ENCODE results near the gene CTNNAL1.
"Not testable (repeated sequence)": the region's sequence is repeated elsewhere in the genome, so short reads cannot be mapped to it uniquely, and the experiment has no call there.

CTNNAL1 gene

DNA sequence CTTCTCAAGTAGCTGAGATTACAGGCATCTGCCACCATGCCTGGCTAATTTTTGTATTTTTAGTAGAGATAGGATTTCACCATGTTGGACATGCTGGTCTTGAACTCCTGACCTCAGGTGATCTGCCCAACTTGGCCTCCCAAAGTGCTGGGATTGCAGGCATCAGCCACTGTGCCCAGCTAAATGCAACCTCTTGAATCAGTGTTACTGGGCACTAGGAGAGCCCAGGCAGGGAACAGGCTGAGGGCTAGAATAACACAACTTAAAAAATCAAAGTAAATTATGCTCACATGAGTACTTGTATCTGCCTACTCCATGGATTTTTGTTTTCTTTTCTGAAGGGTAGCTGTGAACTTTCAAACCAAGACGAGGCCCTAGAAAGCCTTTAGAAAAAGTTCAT lies 92.9 kb downstream of the CTNNAL1 start:
- DNase-seq, result not testable (repeated sequence)

DNA sequence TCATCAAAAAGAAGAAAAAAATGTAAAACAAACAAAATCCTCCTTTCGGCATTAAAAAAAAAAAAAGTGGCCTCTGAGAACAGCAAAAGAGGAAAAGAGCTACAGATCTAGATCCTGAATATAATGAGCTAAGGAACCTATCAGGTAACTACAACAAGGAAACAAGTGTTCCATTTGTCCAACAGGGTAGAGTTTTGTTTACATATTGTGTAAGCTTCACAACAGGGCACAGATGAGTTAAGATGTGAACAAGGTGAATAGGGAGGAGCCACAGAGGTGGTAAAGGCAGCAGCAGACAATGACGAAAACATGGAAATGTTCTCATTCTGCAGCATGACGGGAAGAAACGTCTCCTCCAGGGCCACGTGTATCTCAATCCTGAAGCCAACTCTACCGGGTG lies 93.8 kb downstream of the CTNNAL1 start:
- DNase-seq, result no peak

DNA sequence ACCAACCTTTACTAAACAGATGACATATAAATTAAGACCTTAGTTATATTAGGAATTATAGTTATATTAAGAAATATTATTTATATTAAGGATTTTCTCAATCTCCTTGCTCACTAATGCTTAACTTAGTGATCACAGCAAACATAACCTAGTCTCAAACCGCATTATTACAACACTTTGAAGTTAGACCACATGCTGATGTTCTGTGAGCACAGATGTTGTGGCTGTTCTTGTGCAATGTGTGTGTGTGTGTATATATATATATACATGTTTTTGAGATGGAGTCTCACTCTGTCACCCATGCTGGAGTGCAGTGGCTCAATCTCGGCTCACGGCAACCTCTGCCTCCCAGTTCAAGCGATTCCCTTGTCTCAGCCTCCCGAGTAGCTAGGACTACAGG lies 99.9 kb downstream of the CTNNAL1 start:
- DNase-seq, result no peak

DNA sequence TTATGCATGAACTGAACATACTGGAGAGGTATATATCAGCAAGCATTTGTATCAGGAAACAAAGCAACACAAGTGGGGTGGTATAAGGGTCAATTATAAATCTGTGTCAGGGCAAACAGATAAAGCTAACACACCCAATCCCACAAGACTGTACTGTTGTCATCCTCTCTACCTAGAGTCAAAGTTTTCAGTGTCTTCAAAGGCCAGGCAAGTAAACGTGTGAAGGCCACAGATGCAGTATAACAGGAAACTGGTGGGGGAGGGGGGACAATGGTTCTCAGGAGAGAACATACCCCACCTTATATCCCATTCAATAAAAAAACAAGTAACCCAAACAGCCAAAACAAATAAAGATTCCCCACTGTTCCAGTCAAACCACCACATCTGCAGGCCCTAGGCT lies 101.5 kb downstream of the CTNNAL1 start:
- no peak for DNase-seq

DNA sequence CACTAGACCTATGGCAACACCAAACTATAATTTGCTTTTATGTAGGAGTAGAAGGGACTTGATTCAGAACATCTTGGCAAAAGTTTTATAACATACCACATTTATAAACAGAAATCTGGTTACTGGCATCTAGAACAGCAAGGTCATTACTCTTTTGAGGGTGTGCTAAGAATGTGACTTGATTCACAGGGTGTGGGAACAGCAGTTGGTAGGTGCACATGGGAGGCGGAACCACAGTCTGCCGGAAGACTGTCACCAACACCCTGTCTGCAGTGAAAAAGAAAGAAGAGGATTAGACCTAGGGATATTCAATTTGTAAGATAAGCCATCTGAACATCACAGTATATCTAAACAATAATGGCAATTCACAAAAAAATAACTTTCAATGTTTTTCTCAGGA lies 102.4 kb downstream of the CTNNAL1 start:
- no peak for DNase-seq

DNA sequence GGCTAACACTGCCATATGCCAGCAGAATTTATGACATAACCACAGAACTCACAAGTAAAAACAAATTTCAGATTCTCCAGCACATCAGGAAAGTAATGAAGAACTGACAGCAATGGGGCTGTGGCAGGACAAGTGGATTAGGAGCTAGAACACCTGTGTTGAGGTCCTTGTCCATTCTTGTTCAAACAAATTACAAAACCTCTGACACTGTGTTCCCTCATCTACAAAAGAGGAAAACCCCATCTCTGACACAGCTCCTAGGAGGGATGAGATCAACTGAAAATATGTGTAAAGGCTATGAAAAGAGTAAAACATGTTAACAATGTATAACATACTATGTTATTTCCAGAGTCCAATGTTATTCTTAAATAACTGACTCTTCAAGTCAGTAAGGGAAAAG lies 102.9 kb downstream of the CTNNAL1 start:
- DNase-seq, result no peak

DNA sequence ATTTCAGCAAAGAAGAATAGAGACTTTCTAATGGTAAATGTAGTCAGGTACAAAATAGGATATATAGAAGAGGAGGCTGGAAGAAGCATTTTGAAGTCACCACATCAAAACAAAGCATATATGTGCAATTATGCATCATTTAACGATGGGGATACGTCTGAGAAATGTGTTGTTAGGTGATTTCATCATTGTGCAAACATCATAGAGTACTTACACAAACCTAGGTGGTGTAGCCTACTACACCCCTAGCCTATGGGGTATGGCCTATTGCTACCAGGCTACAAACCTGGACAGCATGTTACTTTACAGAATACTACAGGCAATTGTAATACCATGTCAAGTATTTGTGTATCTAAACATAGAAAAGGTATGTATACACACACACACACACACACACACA lies 107.8 kb downstream of the CTNNAL1 start:
- no peak for DNase-seq

DNA sequence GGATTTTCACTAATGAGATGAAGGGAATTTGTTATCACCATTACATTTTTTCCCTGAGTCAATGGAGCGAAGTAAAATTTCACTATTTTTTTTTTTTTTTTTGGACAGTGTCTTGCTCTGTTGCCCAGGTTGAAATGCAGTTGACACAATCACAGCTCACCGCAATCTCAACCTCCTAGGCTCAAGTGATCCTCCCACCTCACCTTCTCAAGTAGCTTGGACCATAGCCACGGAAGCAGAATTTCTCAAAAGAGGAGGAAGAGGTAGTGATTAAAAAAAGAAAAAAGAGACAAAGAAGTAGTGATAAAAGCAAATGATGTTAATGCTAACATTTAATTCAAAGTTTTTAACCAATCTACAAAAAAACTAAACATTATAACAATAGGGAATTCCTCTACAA lies 109.1 kb downstream of the CTNNAL1 start:
- DNase-seq, result no peak

DNA sequence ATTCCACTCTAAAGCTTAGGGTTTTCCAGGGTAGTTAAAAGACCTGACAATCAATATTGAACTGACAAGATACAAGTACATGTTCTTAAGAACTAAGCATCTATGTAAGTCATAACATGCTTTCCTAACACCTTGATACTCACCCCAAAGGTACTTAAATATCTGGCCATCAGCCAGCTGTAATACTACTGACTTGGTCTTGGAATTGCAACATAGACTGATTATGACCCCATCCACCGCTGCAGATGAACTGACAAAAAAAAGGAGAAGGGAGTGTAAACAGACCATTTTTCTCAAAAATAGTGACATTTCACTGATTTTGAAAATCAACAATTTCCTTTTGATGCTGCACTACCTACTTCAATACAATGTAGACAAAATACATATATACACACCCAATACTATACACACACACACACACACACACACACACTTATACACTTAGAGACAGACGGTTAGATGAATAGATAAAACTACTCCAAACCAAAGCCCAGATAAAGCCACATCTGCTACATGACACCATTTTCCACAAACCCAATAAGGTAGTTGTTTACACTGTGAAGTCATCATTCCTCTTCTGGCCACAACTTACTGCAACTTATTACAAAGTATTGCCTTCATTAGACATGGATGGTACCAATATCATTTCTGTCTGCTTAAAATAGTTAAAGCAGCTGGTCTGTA lies 109.7 kb downstream of the CTNNAL1 start:
- no peak for DNase-seq

DNA sequence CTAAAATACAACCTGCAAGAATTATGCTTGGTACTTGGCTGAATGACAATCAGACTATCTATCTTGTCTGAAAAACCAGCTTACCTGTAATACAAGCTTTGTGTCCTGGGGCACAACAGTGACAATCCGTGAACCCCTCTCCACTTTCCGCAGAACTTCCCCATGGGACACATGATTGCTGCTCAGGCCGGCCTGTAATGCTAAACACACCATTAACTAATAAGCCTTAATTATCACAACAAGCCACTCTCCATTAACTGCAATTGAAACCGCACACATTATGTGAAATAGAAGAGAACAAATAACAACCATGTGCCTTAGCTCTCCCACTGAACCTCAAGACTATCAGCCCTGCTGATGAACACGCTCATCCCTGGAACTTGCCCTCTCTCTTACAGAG lies 113.1 kb downstream of the CTNNAL1 start:
- DNase-seq, result no peak

DNA sequence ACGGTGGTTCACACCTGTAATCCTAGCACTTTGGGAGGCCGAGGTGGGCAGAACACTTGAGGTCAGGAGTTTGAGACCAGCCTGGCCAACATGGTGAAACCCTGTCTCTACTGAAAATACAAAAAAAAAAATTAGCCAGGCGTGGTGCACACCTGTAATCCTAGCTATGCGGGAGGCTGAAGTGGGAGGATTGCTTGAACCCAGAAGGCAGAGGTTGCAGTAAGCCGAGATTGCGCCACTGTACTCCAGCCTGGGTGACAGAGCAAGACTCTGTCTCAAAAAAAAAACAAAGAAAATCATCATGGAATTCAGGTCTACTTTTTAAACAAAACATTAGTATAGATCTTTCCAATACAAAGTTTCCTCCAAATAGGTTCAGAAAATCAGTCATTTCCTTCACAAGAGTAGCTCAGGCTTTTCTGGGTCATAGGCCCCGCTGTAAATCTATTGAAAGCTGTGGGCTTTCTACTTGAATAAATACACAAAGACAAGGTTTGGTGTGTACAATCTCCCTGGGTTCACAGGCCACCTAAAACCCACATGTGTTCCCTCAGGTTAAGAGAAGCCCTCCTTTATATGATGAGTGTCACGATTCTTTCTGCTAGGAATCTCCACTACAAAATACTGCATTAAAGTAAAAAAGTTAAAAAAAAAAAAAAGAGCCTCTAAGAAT lies 114.1 kb downstream of the CTNNAL1 start:
- not testable (repeated sequence) for DNase-seq

DNA sequence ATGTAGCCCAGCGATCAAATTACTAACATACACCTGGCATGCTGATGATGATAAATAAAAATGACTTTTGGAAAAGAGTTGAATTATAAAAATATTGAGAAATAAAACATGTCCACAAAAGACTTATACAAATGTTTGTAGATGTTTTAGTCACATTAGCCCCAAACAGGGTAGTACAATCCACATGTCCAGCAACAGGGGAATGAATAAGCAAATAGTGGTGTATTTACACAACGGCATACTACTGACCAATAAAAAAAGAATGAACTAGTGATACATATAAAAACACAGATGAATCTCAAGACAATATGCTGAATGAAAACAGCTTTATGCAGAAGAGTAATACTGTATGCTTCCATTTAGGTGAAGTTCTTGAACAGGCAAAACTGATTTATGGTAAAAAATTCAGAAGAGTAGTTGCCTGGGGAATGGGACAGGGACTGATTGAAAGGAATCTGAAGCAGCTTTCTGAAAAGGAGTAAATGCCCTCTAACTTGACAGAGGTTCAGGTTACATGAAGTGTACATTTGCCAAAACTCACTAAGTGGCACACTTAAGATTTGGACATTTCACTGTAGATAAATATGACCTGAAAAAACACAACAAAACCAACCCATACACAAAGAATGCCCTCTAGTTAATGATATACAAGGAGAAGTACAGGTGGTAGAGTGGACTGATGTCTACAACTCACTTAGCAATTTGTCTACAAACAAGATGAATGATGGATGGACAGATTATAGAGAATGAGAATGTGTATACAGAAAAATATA lies 115.8 kb downstream of the CTNNAL1 start:
- DNase-seq, result no peak

DNA sequence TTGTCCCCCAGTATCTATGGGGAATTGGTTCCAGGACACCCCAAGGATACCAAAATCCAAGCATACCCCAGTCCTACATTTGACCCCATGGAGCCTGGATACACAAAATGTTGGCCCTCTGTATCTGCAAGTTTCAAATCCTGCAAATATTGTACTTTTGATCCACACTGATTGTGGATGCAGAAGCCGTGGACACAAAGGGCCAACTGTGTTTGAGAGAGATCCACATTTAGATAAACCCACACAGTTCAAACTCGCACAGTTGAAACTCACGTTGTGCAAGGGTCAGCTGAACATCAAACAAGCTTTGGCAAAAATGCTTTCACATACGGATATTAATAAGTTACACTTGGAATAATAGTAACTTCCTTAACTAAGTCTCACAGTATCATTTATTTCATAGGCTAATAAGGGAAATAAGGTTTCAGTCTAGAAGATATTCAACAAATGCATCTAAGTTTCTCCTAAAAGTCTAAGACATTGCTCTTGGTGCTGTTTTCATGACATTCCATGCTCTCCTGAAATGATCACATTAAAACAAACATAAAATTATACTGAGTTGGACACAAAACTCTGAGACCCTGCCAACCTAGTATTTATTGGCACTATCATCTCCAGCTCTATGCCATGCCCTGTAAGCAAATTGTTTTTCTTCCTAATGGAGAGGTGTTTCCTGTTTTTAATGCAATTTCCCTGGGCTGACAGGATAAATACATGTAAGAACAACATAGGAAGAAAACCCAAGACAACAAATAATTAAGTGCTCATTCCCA lies 118.9 kb downstream of the CTNNAL1 start:
- DNase-seq, result no peak
